ENCODE data around the gene PHLDB2. TPM values are rescaled to one million over a fixed set of nuclear protein-coding genes. Genes with fewer than 3 reads are reported as not detected.

Gene PHLDB2
- total RNA-seq, 1 donor from 2014 or later, result 59.1 TPM

- peak overlapping the region; percentile 30 for H3K27ac Mint-ChIP-seq
- no peak for DNase-seq (ENCODE audit: low spot score, unreplicated experiment)
- H3K36me3 Mint-ChIP-seq (ENCODE audit: insufficient read depth), result no peaks in the 10 kb centered on the region
- no peaks in the 10 kb centered on the region for H3K9me3 Mint-ChIP-seq (ENCODE audit: low read depth)
- H3K4me3 Mint-ChIP-seq (ENCODE audit: low read depth), result no peak overlapping the region
- peaks cover 22% of the 10 kb centered on the region for H3K27me3 Mint-ChIP-seq
- H3K4me1 Mint-ChIP-seq (ENCODE audit: low read depth), result peaks cover 20% of the 10 kb centered on the region
- no peak for TF ChIP-seq CTCF (IDR thresholded peaks at IDR 0.05; ENCODE audit: unreplicated experiment)
These were observed 146.1 kb downstream of the PHLDB2 start for GRCh38 chr3:112005091-112005672.

- H3K27me3 Mint-ChIP-seq, result peaks cover 3% of the 10 kb centered on the region
- H3K36me3 Mint-ChIP-seq (ENCODE audit: insufficient read depth), result no peaks in the 10 kb centered on the region
These were observed 148.6 kb downstream of the PHLDB2 start for GRCh38 chr3:112007633-112008032.

GRCh38 chr3:112009670-112010069 lies 150.6 kb downstream of the PHLDB2 start:
- TF ChIP-seq CTCF (IDR thresholded peaks at IDR 0.05; ENCODE audit: unreplicated experiment), result no peak
- no peak for DNase-seq (ENCODE audit: low spot score, unreplicated experiment)
- H3K4me3 Mint-ChIP-seq (ENCODE audit: low read depth), result no peak overlapping the region

More at GRCh38 chr3:112007633-112008032, 148.6 kb downstream of the PHLDB2 start:
- no peak for DNase-seq (ENCODE audit: low spot score, unreplicated experiment)
- no peak for TF ChIP-seq CTCF (IDR thresholded peaks at IDR 0.05; ENCODE audit: unreplicated experiment)
- Mint-ChIP-seq H3K9me3 (ENCODE audit: low read depth) (no peaks in the 10 kb centered on the region), H3K4me3 (ENCODE audit: low read depth) (no peak overlapping the region), H3K4me1 (ENCODE audit: low read depth) (peaks cover 16% of the 10 kb centered on the region), H3K27ac (no peak overlapping the region)

GRCh38 chr3:112010636-112011035 lies 151.6 kb downstream of the PHLDB2 start:
- DNase-seq (ENCODE audit: low spot score, unreplicated experiment), result no peak
- TF ChIP-seq CTCF (IDR thresholded peaks at IDR 0.05; ENCODE audit: unreplicated experiment), result no peak
- H3K4me3 Mint-ChIP-seq (ENCODE audit: low read depth), result no peak overlapping the region
- no peaks in the 10 kb centered on the region for H3K36me3 Mint-ChIP-seq (ENCODE audit: insufficient read depth)
- H3K27ac Mint-ChIP-seq, result no peak overlapping the region
- H3K27me3 Mint-ChIP-seq, result no peaks in the 10 kb centered on the region
- peaks cover 2% of the 10 kb centered on the region for H3K4me1 Mint-ChIP-seq (ENCODE audit: low read depth)
- H3K9me3 Mint-ChIP-seq (ENCODE audit: low read depth), result no peaks in the 10 kb centered on the region

More at GRCh38 chr3:112009670-112010069, 150.6 kb downstream of the PHLDB2 start:
- Mint-ChIP-seq H3K9me3 (ENCODE audit: low read depth) (no peaks in the 10 kb centered on the region), H3K27me3 (no peaks in the 10 kb centered on the region), H3K27ac (no peak overlapping the region), H3K4me1 (ENCODE audit: low read depth) (peaks cover 9% of the 10 kb centered on the region), H3K36me3 (ENCODE audit: insufficient read depth) (no peaks in the 10 kb centered on the region)

GRCh38 chr3:112011376-112011940 lies 152.4 kb downstream of the PHLDB2 start:
- H3K4me3 Mint-ChIP-seq (ENCODE audit: low read depth), result no peak overlapping the region
- no peak for DNase-seq (ENCODE audit: low spot score, unreplicated experiment)
- no peaks in the 10 kb centered on the region for H3K27me3 Mint-ChIP-seq
- H3K27ac Mint-ChIP-seq, result no peak overlapping the region
- peaks cover 2% of the 10 kb centered on the region for H3K4me1 Mint-ChIP-seq (ENCODE audit: low read depth)
- H3K36me3 Mint-ChIP-seq (ENCODE audit: insufficient read depth), result no peaks in the 10 kb centered on the region
- no peaks in the 10 kb centered on the region for H3K9me3 Mint-ChIP-seq (ENCODE audit: low read depth)
- no peak for TF ChIP-seq CTCF (IDR thresholded peaks at IDR 0.05; ENCODE audit: unreplicated experiment)

Data from progenitor cell of endocrine pancreas (in vitro differentiated cells).